HS-27A (cell line): ENCODE results near the gene WDR5.

Source experiments
- DNase-seq: peaks from one replicate; pipeline ENCODE4 v3.0.0-alpha.2; 2012; ENCODE audit warnings: low read depth, missing footprints

WDR5 gene

DNA sequence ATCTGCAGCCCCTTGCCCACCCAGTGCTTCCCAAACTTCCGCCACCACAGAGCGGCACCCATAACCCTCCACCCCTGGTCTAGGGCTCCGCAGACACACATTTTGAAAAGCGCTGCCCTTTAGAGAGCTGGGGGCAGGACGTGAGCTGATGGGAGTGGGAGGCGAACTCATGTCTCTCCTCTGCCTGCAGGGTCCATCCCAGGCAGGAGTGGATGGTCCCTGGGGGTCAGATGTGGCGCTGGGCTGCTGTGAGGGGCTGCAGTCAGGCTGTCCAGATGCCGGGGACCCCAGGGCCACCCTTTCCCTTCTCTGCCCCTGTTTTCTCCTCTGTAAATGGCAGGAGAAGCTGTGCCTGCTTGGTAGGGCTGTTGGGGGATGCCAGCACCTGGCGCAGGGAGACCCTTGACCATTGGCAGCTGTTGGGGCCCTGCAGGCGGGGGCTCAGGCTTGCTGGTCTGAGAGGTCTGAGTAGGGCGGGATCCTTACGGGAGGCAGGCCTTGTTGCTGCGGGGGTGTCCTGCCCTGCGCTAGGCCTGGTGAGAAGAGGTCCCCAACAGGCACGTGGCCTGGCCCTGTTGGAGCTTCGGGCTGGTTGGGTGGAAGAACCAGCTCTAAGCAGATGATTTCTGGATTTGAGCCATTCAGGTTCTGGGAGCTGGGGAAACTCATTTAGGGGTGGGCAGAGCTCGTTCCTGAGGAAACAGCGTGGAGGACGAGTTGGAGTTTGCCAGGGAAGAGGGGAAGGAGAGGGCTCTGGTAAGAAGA is 38.8 kb downstream of the WDR5 start:
- no peak for DNase-seq

DNA sequence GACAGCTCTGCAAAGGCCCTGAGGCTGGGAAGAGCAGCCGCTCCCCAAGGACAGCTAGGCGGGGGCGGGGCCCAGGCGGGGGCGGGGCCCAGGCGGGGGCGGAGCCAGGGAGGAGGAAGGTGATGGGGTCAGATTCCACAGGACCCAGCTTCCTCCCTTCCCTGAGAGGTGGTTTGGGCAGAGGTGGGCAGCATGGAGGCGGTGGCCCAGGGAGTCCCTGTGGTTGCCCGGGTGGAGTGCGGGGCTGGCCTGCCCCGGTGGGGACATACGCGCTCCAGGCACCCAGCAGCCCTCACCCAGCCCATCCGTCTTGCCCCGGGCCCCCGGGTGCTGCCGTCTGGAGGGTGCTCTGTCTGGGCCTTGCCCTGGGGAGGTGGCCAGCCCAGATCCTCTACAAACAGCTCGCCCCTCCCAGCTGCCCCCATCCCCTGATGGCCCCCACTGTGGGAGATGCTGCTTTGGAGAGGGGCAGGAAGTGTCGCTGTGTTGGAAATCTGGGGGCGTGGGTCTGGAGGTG is 39.5 kb downstream of the WDR5 start:
- DNase-seq = no peak

GRCh38 chr9:134175808-134176598 is 40.1 kb downstream of the WDR5 start:
- DNase-seq = no peak

- DNase-seq = no peak
These were observed 40.7 kb downstream of the WDR5 start for GRCh38 chr9:134176599-134176968.

- DNase-seq = no peak
These were observed 41.3 kb downstream of the WDR5 start for GRCh38 chr9:134177186-134177585.

GRCh38 chr9:134177624-134178393 is 41.9 kb downstream of the WDR5 start:
- DNase-seq = no peak

- no peak for DNase-seq
These were observed 42.5 kb downstream of the WDR5 start for GRCh38 chr9:134178394-134178767.

- no peak for DNase-seq
These were observed 43.1 kb downstream of the WDR5 start for GRCh38 chr9:134178768-134179551.

DNA sequence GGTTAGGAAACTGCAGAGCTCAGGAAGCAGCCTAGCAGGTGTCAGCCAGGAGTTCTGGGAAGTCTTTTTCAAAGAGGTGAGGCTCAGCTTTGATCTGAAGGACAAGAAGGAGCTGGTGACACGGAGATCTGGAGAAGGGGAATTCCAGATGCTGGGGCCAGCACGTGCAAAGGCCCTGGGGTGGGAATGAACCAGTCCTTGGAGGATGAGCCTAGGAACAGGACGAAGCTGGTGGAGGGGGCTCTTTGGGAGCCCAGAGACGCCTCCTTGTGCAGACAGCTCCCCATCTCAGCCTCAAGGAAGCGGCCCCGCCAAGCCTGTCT is 43.7 kb downstream of the WDR5 start:
- no peak for DNase-seq

- no peak for DNase-seq
These were observed 44.3 kb downstream of the WDR5 start for GRCh38 chr9:134179918-134180785.

DNA sequence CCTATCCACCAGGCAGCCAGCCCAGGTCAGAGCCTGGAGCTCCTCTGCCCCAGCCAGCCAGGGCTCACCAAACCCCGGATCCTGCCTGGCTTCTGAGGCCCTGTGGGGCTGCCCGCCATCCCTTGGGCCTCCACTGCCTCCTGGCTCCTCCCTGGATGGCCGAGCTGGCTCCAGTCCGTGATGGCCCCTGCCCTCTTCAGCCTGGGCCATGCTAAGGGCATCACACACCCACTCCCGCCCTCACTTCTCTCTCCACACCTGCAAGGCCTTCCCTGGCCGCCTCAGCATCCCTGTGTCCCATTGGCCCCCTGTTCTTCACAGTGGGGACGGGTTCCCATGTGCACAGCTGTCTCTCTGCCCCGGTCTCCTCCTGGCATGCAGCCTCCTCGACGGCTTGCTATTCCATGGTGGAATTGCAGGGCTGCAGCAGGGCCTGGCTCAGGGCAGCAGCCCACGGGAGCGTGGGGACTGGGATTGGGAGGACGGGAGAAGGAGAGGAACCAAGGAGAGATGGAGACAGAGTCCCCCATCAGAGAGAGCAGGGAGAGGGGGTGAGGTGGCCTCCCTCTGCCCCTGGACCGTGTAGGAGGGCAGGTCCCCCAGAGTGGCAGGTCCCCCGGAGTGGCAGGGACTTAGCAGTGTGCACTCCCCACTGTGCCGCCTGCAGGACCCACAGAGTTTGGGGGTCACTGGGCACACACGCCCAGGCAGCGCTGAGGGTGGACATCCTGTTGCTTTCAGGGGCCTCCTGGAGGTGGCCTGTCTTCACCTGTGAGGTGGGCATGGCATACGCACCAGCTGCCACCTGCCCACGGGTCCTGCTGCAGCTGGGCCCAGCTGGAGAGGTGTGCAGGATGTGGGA is 45.1 kb downstream of the WDR5 start:
- DNase-seq = no peak

- DNase-seq = no peak
These were observed 45.8 kb downstream of the WDR5 start for GRCh38 chr9:134181648-134182034.

DNA sequence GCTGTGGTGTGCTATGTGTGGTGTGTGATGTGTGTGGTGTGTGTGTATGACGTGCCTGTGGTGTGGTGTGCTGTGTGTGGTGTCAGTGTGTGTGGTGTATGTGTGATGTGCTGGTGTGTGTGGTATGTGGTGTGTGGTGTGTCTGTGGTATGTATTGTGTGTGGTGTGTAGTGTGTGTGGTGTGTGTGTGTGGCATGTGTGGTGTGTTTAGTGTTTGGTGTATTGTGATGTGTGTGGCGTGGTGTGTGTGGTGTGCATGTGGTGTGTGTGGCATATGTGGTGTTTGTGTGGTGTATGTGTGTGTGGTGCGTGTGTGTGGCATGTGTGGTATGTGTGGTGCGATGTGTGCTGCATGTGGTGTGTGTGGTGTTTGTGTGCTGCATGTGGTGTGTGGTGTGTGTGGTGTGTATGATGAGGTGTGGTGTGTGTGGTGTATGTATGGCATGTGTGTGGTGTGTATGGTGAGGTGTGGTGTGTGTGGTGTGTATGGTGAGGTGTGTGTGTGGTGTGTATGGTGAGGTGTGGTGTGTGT is 46.7 kb downstream of the WDR5 start:
- DNase-seq = no peak

GRCh38 chr9:134185536-134186011 is 49.7 kb downstream of the WDR5 start:
- no peak for DNase-seq

DNA sequence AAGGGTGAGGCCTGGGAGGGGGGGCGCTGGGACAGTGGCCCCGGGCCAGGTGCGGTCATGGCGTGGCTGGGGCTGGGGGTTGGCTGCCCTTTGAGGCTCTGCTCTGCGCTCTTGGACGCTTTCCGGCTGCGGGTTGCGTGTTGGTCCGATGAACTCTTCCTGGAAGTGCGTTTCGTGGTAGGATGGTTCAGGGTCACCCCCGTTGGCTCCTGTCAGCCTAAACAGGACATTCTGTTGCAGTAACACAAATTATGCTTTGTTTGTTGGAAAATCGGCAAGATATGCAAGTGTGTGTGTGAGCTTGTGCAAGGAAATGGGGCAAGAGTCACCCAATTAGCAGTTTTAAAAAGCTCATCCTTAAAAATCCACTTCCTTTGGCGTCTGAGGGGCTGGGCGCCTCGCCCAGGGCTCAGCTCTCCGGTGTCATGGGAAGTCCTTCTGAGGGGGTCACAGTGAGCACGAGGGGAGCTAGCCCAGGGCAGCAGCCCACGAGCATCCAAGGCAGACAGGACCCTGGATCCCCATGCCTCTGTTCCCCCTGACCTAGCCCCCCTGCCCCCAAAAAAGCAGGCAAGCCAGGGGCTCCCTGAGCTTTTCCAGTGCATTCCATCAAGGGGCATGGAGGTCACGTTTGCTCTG is 50.7 kb downstream of the WDR5 start:
- no peak for DNase-seq

DNA sequence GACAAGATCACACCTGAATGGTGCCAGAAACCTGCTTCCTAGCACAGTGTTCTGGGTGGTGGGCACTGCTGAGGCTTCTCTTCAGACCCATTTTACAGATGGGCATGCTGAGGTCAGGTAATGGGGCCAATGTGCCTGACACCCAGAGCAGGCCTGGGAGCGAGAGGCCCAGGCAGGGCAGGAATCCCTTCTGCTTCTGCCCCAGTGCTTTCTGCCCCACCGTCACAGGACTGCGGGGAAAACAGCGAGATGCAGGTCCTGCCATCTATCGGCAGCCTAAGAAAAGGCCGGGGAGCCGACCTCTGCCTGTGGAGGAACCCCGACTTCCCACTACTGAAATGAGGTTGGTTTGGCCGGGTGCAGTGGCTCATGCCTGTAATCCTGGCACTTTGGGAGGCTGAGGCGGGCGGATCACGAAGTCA is 51.2 kb downstream of the WDR5 start:
- no peak for DNase-seq

DNA sequence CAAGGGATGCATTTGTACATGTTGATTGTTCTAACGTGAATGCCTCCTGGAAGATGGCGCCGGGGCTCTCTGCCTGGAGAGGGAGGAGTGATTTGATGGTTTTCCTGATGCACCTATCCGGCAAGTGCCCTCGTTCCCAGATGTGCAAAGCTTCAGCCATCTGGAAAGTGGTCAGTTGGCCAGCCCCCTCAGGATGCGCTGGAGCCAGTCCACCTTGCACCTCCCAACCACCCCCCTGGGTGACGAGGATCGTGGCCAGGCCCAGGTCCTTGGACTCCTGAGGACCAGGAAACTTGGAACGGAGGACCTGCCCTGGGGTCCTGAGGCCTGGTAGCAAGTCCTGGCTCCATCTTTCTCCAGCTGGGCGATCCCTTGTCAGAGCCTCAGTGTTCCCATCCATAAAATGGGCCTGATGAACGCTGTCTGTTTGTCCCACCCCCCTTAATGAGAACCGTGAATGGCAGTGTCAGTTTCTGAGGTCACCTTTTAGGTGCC is 52.1 kb downstream of the WDR5 start:
- DNase-seq = no peak

DNA sequence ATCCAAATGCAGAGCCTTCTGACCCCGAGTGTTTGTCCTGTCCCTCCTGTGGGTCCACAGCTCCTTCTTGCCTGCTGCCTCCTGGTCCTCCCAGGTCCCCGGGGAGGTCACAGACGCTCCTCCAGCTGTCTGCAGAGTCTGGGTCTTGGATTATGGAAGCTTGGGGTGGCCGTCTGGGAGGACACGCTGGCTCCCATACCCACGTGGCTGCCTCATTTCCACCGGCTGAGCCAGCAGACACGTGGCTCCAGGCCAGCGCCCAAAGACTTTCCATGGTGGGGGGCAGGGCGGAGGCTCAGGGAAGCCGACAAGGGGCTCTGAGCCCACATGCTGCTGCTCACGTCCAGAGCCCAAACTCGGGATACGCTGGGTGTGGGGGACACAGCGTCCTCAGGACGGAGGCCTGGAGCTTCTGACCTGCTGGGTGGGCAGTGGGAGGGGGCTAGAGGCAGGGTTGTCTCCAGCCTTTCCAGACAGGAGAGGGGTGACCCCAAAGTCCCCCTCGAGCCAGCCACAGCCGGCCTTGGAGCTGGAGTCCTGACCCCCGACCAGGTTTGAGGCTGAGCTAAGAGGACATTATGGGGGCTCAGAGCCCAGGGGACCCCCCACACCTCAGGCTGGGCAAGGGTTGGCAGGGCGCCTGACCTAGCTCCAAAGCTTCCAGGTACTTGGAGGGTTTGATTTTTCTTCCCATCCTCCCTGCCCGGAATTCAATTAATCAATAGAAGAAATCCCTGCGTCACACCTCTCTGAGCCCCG is 52.7 kb downstream of the WDR5 start:
- no peak for DNase-seq
